ENCODE data around the gene THSD8.

- no peak for TF ChIP-seq CTCF (IDR thresholded peaks at IDR 0.05; ENCODE audit: low read length)
- TF ChIP-seq EZH2phosphoT487 (IDR thresholded peaks at IDR 0.05; ENCODE audit: low read length), result no peak
These were observed 4.7 kb upstream of the THSD8 start for GRCh38 chr19:12797141-12797587.
